GM18502 (cell line): ENCODE data around the gene ERH.

Source experiments
- ATAC-seq: cut with Tn5 transposase; IDR thresholded peaks from one replicate; pipeline ENCODE4 v1.9.1; 2021; ENCODE audit warnings: mild to moderate bottlenecking; ENCODE audit not compliant: unreplicated experiment, poor library complexity

Gene ERH

DNA sequence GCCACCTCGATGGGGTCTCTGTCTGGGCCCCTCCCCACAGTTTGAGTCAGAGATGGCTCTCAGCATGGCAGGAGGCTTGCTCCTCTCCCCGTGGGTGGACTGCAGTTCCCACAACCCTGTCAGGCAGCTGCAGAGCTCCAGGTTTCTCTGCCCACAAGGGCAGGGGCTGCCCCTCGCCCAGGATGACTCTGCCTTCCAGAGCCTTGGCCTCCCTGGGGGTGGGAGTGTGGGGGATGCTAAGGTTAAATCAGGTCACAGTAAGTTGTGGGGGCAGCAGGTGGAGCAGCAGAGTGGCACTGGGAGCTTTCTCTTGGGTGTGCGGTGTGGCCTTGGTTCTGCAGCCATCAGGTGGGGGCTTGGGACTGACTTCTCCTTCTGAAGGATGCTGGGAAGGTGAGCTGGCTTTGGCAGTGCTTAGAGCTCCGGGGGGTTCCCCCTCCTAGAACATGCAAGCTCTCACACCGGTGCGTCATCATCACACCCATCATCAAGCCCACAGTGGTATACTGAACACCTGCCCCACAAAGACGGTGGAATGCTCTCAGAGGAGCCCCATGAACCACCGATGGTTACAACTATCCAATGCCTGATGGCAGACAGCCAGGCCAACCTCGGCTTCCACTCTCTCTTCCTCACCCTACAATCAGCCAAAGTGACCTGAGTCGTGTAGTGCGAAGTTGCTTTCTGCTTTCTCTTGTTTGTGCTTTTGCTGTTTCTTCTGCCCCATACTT is 39.7 kb downstream of the ERH start:
- peak; percentile 40 for ATAC-seq

- no peak for ATAC-seq
Observed at GRCh38 chr14:69357544-69358200, 40.4 kb downstream of the ERH start.

DNA sequence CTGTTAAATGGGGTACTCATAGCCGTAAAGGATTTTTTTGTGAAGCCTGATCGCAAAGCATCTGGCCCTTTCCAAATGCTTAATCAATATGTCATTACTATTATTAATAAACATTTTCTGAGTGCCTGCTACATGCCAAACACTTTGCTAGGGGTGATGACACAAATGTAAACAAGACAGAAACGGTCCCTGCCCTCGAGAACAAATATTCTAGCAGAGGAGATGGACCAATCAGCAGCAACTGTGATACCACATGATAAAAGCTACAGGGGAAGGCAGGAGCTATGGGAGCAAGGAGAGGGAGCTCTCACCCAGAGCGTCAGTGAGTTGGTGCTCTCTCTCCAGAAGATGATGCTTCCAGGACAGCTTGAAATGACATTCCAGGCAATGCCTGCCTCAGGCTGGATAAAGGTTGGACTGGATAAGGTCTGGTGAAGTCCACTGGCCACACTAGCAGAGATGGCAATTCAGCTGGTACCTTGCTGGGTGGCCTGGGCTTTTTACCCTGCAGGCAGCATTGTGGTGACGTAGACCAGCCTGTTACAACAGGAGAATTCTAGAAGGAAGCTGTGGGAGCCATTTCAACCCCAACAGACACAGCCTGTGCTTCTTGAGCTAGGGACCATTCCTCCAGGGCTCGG is 41.1 kb downstream of the ERH start:
- no peak for ATAC-seq

DNA sequence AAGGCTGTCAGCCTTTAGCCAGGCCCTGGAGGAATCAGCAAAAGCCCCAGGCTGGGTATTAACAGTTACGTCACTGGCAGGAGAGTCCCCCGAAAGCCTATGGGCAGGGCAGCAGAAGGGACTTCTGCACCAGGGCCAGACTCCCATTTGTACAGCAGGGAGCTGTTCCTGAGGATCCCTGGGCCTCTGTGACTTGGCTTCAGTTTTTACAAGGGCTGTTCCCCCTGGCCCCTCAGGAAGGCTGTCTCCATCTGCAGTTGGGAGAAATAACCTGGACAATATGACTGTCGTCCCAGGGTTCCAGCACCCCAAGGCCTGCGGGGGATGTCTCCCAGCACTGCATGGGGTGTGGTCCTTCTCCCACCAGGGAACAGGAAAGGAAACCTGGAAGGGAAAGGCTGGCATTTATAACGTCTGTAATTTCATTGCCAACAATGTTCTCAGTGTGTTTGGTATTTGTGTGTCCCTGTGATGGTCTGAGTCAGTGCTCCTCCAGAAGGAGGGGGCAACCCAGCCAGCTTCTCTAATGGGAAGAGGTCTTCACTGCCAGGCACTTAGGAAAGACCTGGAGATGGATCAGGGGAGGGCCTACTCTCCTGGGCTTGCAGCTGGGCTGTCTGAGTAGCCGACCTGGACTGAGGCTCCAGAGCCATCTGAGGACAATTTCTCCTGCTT is 42.4 kb downstream of the ERH start:
- ATAC-seq: no peak

DNA sequence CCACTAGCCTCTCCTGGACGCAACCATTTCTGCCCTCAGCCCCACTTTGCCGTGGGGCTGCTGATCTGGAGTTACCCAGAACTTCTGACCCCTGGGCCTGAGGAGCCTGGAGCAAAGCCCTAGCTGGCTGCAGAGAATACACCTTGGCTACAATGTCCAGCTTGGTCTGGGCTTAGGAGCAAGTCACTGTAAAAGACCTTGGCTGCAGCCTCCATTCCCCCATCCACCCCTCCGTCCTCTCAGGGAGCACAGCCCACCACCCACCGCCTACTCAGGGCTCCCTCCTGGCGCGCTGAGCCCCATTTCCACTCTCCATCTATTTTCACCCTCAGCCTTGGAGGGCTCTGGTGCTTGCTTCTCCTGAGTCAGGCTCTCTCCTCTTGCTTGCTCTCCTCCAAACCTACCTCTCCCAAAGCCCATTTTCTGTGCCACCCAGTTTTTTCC is 42.9 kb downstream of the ERH start:
- ATAC-seq: no peak

DNA sequence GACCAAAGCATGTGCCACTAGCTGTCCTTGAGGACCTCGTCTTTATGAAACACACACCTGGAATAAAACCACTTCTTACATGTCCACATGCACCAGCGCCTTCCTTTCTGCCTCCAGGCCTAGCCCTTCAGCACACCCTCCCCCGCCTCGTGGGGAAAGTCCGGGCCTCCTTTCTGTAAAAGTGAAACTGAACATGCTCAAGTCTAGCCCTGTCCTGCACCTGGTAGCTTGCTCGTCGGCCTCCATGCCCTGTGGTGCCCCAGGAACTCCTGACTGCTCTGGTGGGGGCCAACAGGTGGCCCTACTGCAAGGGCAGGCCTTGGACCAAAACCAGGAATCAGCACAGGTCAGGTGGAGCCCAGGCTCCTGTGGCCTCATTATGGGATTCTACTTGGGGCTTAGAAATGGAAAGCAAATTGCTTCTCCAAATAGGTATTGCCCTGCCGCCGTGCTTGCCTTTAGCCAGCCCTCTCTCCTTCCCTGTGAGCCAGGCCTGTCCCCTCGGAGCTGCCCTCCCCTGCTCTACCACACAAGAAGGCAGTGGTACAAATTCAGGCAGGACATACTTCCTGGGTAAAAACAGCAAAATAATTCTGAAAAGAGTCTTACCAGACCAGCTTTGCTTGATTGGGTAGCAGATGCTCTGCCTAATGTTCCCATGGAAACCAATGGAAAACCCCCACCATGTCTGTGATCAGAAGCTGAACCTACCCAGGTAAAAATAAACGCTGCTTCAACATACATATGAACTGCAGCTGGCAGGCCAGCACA is 43.5 kb downstream of the ERH start:
- ATAC-seq: peak; percentile 92

DNA sequence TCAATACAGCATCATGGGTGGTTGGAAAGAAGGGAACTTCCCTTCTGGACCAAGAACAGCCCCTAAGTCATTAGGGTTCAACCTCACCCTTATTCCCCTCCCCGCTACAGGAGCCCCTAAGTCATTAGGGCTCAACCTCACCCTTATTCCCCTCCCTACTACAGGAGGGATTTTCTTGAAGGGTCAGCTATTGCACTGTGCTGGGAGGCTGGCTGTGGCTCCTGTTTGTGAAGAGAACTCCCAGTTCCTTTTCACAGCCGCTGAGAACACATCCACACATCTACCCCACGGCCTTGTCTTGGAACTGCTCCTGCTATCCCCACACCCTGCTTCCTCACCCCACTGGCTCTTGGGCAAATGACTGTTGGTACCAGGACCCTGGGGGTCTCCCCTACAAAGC is 44.9 kb downstream of the ERH start:
- no peak for ATAC-seq

- ATAC-seq: no peak
Observed at GRCh38 chr14:69351911-69352310, 46.2 kb downstream of the ERH start.

- ATAC-seq: no peak
Observed at GRCh38 chr14:69351385-69351784, 46.7 kb downstream of the ERH start.

GRCh38 chr14:69350892-69351291 is 47.2 kb downstream of the ERH start:
- no peak for ATAC-seq

DNA sequence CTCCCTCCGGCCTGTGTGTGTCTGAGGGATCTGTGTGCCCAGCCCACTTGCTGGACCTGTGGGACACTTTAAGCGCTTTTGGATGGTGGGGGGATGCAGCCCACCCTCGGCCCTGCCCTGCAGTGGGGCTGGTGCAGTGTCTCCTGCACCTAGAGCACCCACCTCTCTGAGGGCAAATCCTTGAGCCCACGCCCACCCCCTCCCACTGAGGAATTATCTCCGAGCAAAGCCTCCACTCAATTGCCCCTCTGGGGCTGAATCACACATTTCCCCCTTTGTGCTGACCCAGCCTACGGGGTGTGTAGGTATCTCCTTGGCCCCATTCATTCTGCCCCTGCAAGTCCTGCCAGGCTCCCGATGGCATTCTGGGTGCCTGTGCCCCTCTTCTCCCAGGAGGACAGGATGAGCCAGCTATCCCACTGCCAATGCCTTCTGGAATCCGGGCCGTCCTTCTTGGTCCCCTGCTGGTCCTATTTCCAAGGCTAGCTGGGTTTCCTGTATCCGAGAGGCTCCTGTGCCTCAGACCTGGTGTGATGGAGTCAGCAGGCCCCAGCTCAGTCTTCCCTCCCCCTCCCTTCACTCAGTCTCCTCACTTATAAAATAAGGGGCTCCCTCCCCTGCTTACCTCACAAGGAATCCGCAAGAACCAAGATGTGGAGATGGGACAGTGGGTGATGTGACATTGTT is 48.9 kb downstream of the ERH start:
- no peak for ATAC-seq

DNA sequence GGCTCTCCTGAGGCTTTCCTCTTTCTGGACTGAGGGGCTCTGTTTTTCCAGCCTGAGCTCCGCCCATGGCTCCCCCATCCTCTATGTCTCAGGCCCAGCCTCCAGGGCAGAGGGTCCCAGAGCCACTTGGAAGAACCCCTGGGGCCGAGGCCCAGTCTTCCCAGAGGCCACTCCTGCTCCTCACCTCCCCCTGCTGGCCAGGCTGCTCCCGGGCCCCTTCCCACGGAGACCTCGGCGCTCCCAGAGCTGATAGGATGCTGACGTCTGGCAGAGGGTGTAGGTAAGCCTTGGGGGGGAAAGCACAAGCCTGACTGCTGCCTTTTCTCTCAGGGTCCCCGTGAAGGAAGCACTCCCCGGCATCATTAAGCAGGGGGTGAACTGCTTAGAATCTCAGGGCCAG is 51.4 kb downstream of the ERH start:
- no peak for ATAC-seq

DNA sequence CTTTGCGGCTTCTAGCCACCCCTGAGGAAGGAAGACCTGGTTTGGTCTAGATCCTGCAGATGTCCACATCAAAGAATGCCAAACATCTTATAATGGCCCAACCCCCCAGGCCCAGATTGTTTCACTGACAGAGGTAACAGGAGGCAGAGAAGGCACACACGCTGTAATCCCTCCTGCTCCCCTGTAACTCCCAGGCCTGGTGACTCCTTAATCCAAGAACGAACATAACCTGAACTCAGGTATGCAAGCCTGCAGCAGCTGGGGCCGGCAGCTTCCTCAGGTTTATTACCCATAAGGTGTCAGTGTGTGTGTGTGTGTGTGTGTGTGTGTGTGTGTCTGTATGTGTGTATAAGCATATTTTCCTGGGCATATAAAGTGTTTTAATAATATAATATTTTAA is 52.7 kb downstream of the ERH start:
- ATAC-seq: no peak

DNA sequence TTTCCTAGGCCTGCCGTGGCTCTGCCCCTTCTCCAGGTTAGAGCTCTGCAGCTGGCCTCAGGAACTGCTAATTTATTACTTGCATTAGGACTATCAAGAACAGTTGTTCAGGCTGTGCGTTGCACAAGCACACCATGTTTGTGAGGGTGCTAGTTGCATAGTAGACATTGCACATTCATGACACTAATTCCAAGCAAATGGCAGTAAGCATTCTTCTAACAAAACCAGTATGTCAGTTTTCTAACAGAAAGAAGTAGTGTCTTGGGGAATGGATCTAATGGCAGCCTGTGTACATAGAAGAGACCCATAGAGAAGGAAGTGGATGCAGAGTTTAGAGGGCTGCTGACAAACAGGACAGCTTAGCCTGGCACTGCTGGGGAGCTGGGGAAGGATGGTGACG is 53.9 kb downstream of the ERH start:
- ATAC-seq: no peak

DNA sequence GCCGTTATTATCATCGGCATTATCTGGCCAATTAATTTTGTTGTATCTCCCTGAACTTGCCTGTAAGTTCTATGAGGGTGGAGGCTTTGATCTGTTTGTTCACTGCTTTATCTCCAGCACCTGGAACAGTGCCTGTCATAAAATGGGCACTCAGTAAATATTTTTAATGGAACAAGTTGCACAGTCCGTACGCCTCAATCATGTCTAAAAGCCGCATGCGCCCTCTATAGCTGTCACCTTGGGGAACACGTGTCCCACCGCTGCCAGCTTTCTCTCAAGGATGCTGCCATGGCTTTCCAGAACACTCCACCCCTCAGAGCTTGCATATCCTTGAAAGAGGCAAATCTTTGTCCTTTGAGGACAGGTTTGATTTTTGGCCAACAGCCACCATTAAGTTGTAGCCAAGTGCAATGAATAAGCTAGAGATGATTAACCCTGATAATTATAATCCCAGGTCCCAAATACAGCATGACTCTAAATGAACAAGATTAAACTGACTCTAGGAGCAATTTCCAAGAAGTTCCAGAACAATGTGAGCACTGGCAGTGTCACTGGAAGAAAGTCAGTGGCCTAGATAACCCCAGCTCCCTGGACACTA is 55.1 kb downstream of the ERH start:
- no peak for ATAC-seq

GRCh38 chr14:69339426-69339825 is 58.7 kb downstream of the ERH start:
- no peak for ATAC-seq

DNA sequence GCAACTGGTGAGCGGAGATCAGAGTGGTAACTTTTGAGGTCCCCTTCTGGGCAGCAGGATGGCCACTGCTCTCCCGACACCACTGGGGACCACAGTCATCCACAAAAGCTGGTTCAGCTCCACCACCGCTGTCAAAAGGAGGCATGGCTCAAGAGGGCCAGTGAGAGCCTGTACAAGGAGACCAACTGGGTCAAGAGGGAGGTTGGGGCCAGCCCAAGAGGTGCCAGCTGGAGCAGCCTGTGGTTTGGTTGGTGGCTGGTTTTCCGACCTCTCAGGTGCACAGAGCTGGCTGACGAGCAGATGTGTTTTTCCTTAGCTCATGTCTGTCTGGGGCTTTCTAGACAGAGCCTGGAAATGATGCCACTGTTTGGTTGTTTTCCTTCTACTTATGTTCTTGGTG is 60.1 kb downstream of the ERH start:
- ATAC-seq: no peak

DNA sequence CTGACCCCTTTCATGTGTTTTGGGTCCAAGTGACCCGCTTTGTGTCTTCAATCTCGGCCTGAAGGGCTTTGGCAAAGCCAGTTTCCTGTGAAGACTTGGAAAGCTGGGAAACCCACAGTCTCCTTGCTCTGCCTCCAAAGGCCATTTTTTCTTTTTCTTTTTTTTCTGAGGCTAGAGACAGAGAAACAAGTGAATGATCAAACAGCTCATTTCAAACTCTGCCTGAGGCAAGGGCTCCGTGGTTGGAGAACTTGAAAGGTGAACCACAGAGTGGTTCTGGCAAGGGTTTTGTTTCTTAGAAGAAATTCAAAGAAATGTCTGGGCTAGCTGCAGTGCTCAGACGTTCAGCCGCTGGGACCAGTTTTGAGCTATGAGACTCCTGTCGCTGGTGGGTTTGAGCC is 62.7 kb downstream of the ERH start:
- no peak for ATAC-seq

DNA sequence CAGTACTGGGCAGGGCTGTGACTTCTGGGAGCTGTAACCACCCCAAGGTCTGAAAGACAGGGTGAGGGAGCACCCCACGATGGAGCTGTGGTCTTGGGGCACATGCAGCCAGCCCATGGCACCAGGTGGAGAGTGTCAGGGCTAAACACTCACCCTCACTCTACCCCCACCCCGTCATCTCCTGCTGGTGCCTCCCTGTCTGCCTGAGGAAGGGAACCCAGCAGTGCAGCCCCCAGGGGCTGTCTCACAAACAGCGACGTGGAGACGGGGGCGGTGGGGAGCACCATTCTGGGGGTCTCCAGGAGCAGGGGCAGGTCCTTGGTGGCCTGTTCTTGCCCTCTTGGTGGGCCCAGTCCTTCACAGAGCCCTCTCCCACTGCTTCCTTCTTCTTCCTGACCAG is 63.5 kb downstream of the ERH start:
- no peak for ATAC-seq
